Fibroblast of villous mesenchyme (primary cell): ENCODE results near the gene PRLR. TPM values are rescaled to one million over a fixed set of nuclear protein-coding genes. Genes with fewer than 3 reads are reported as not detected.

Experiments
- DNase-seq: peaks from one replicate; pipeline ENCODE4 v3.0.0-alpha.2; 2010; ENCODE audit warnings: low read depth
- H3K4me3 ChIP-seq: 2 replicates; pipeline ENCODE4 v1.5.1; 2011; ENCODE audit warnings: low read depth, mild to moderate bottlenecking, low read length
- CTCF ChIP-seq: IDR thresholded peaks from 2 replicates; pipeline ENCODE4 v1.5.1; 2012; ENCODE audit warnings: low read depth, mild to moderate bottlenecking, low read length; ENCODE audit not compliant: insufficient read depth
- total RNA-seq: library from RNA; depleted of rRNA; stranded (reverse); fragments of >200 nt; gene quantifications from 2 replicates; pipeline ENCODE4 v1.2.3, GENCODE V29; 2012

PRLR gene
- total RNA-seq, 1 donor = 3.5 TPM

DNA sequence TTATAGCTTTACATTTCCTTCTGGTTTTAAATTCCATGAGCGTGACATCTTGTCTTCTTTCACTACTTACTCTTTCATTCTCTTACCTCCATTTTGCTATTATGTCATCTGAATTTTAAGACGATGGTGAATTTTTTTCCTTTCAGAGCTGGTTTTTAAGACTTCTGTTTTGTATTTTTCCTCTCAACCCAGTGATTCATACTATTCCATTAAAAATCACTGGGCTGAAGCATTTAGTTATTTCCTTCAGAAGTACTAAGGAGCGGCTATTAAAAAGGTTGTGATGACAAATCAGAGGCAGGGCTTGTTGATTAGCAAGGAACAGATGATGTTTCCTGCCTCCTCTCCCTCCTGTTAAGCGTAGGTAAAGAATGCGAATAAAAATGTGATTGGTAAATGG, 199.0 kb downstream of the PRLR start:
- H3K4me3 ChIP-seq = no peak overlapping the region
- DNase-seq = peak; percentile 55
- no peak for TF ChIP-seq CTCF

- no peak overlapping the region for H3K4me3 ChIP-seq
- TF ChIP-seq CTCF = peak; percentile 15
- DNase-seq = no peak
Measured at GRCh38 chr5:35030426-35031100, 199.7 kb downstream of the PRLR start.

GRCh38 chr5:35029333-35029732, 201.0 kb downstream of the PRLR start:
- no peak for TF ChIP-seq CTCF
- peak; percentile 49 for DNase-seq
- H3K4me3 ChIP-seq = no peak overlapping the region

DNA sequence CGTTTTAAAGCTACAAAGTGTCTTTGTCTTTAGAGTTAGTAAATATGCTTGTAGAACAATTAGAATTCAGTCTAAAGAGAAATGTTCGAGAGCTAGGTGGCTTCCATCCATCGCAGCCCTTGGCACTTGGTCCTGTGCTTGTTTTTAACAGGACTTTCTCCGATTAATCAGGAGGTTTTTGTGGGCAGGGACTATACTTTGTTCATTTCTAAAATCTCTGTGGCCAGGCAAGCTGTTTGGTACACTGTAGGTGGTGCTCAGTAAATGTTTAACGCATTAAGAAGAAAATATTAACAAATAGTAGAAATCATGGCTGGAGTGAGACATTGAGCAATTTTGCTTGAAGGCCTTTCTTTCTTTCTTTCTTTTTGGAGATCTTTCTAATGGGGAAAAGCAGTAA, 203.3 kb downstream of the PRLR start:
- DNase-seq = no peak
- H3K4me3 ChIP-seq = no peak overlapping the region
- TF ChIP-seq CTCF = no peak

- no peak overlapping the region for H3K4me3 ChIP-seq
- peak; percentile 82 for DNase-seq
- no peak for TF ChIP-seq CTCF
Measured at GRCh38 chr5:35026280-35026840, 203.9 kb downstream of the PRLR start.

GRCh38 chr5:35024911-35025510, 205.3 kb downstream of the PRLR start:
- TF ChIP-seq CTCF = no peak
- no peak overlapping the region for H3K4me3 ChIP-seq
- DNase-seq = no peak
